Mucosa of gallbladder (tissue), 1 donor: Measurements from ENCODE around the gene ARSG. TPM values are rescaled to one million over a fixed set of nuclear protein-coding genes. Genes with fewer than 3 reads are reported as not detected.
A peak's percentile ranks its signal among the peaks of the same experiment; 100 is the strongest.

Source experiments
- DNase-seq: peaks from one replicate; pipeline ENCODE4 v3.0.0-alpha.2; 2020; ENCODE audit warnings: low spot score
- total RNA-seq: library from RNA; stranded (reverse); gene quantifications from one replicate; pipeline ENCODE4 v1.2.1, GENCODE V29; 2021
- donor health status: DM: no; HTN: no; CAD: no.

ARSG gene
- total RNA-seq, 1 donor from 2014 or later: 2.0 TPM

- no peak for DNase-seq
These were observed 137.3 kb downstream of the ARSG start for GRCh38 chr17:68428498-68429172.

DNA sequence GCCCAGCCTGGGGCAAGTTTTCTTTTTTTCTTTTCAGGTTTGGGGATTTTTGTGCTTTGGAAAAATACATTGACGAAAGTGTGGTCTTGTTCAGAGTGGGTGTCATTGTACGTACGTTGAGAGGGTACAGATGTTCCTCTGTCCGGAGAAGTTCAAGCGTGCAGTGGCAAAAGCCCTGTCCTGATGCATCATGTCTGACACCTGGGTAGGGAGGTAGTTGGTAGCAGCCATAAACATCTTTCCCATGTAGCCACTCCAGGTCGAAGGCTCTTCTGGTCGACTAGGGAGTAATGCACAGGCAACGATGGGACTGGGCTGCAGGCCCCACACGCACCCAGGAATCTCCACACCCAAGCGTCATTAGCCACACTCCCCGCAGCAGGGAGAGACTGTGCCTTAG, 138.6 kb downstream of the ARSG start:
- DNase-seq: no peak

DNA sequence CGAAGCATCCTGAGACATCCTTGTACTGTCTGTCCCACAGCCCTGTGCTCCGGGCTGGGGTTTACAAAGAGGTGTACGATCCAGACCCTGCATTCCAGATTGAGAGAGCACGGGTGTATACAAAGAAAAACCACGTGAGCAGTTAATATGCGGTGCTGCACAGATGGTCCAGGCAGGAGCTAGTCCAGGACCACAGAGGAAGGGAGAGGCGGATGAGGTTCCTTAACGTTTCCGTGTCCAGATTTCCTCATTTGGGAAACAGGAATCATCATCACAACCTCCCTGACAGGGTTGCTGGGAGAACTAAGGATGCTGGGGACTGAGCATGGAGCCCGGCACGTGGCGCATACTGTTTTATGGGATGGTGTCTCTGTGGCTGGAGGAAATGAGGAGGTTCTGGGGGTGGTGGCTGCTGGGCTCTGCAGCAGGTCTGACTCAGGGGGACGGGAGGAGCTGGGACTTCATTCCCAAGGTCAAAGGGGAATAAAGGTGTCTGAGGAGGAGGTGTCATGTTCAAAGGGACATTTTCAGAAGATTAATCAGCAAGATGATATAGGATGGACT, 139.8 kb downstream of the ARSG start:
- DNase-seq: no peak

DNA sequence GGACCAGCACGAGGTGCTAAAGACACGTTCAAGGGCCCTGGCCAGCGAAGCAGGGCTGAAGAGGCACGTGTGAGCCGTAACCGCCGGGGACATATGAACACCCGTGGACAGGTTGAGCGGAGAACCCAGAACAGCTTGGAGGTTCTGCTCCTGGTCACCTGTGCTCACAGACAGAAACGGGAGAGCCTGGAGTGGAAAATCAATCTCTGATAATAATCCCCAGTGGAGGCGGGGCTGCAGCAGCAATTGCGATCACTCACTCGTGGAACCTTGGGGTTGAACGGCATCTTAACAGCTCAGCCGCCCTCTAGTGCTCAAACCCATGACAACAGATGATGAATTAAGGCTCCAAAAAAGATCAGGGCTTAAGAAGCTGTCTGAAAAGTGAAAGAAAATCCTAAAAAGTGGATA, 140.4 kb downstream of the ARSG start:
- DNase-seq: no peak

- no peak for DNase-seq
These were observed 141.0 kb downstream of the ARSG start for GRCh38 chr17:68432086-68432864.

DNA sequence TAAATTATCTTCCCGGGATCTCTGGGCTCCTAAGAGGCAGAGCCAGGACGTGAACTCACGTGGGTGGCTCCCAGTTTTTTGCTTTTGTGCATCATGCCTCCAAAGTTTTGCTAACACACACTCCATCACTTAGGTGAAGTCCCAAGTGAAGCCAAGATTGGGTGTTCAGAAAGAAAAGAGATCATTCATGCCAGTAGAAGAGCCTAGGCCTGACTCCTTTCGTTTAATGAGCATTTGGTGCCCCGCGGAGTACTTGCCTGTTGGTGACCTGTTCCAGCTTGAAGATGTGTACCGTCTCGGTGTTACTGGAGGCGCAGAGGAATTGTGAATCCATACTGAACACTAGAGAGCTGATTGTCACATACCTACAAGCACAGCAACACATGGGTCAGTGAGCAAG, 141.9 kb downstream of the ARSG start:
- DNase-seq: no peak

- DNase-seq: no peak
These were observed 142.7 kb downstream of the ARSG start for GRCh38 chr17:68433911-68434508.

DNA sequence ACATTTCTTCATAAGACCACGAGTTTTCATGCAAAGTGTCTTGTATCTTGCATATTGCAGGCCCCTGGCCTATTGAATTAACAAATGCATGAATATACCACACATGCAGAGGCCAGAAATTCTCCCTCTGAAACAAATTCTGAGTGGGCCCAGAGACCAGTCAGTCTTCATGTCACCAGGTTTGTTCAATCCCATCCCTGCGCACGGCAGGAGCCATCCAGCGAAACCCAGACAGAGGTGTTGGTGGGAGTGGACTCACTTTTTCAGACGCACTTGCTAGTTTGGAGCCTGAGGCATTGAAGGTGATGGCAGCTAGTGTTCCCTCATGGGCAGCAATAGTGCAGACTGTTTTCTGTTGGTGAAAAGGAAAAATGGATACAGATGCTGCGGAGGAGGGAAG, 144.1 kb downstream of the ARSG start:
- DNase-seq: no peak

DNA sequence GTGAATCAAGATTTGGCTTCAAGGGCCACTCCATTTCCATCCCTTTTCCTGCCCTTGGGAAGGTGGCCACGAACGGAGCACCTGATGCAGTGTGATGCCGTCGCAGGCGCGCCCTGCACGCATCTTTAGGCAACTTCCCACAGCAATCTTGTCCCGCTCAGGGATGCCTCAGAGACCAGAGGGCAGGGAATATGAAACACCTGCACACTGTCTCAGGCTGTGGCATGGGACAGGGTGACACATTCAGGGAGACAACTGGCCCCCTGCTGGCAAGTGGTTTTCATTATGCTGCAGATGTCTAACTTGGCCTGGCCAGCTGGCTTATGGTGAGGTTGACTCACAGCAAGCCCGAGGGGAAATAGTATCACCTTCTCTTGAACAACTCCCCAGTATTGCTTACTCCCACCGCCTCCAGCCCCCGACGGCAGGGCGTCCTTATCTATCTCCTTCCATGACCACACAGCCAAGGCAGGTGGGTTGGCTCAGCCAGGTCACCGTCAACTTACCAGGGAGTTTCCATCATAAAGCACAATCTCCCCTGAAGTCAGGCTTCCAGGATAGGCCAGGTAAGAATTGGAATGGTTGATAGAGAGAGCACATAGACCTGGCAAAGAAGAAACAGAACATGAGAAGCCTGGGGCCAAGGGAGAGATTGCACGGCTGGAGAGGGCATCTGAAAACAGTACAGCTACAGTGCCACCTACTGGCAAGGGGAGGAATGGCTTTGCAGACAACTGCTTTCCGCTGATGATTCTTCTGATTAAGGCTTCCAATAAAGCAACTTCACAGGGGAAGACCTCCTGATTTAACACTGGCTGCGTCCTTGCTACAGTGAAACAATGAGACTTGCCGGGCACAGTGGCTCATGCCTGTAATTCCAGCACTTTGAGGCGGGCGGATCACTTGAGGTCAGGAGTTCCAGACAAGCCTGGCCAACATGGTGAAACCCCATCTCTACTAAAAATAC, 144.9 kb downstream of the ARSG start:
- DNase-seq: peak; percentile 81

DNA sequence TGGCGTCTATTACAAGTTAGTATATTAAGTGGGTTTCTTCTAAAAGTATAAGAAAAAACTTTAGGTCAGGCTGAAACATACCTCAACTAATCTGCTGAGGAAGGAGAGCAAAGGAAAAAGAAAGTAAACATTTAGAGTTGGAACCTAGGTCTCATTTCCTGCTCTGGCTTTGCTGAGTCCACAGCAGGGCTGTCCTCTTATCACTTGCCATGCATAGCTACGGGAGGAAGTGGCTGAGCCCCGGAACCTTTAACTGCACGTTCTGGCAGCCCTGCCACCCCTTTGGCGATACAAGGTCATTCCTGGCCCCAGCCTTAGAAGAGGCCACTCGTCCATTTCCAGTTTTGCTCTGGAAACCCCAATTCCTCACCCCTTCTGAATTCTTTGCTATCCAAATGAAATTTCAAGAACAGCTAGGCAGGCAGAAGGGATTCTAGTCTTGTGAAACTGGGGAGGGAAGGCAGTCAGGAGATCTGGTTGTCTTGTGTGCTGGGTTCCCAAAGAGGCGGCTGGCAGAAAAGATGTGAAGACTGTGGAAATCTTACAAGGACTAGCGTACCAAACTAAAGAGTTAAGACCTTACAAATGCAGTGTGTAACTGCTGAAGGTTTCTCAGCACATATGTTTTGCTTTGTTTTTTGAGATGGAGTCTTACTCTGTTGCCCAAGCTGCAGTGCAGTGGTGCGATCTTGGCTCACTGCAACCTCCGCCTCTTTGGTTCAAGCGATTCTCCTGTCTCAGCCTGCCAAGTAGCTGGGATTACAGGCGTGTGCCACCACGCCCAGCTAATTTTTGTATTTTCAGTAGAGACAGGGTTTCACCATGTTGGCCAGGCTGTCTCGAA, 146.9 kb downstream of the ARSG start:
- peak; percentile 49 for DNase-seq

DNA sequence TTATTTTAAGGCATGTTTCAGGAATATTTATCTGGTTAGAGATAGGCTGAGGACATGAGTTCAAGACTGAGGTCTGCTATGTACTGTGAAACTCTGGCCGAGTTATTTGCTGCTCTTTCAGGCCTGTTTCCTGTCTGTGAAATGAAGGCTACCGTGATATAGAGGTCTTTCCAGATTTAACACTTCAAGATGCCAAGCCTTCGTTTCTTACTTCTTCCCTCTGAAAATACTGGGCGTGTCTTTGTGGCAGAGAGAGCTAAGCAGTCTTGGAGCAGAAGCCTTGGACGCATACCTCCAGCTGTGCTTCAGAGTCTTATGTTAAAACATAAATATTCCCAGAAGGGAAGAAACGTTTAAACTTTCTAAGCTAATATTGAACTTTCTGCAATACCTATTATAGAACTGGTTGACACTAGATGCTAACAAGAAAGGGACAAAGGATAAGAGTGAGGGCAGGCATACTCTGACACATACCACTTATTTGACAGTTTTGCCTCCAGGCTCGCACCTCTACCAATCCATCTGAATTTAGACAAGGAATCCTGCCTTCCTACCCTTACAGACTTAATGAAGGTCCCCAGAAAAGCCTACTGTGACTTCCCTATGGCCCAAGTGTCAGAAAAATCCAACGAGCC, 148.5 kb downstream of the ARSG start:
- no peak for DNase-seq

- no peak for DNase-seq
These were observed 149.2 kb downstream of the ARSG start for GRCh38 chr17:68440526-68440925.

- DNase-seq: no peak
These were observed 149.9 kb downstream of the ARSG start for GRCh38 chr17:68441070-68441770.

GRCh38 chr17:68443972-68444464, 152.7 kb downstream of the ARSG start:
- no peak for DNase-seq

GRCh38 chr17:68445671-68446070, 154.4 kb downstream of the ARSG start:
- no peak for DNase-seq

GRCh38 chr17:68446626-68447041, 155.3 kb downstream of the ARSG start:
- no peak for DNase-seq

GRCh38 chr17:68449021-68449739, 157.9 kb downstream of the ARSG start:
- DNase-seq: no peak

DNA sequence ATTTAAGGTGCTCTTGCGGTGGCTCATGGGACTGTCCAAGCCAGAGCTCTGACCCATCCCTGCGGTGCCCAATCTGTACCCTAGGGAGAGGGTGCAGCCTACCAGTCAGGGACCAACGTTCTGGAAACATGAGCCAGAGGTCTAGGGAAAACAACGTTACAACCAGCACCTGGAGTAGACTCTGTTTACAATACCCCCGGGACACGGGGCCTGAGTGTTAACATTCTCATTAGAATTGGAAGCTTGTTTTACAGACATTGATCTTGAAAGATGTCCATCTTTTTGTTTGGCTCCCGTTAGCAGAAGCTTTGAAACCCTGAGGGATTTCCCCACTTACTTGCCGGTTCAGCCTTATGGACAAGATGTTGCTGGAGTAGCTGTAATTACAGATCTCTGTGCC, 159.1 kb downstream of the ARSG start:
- no peak for DNase-seq

DNA sequence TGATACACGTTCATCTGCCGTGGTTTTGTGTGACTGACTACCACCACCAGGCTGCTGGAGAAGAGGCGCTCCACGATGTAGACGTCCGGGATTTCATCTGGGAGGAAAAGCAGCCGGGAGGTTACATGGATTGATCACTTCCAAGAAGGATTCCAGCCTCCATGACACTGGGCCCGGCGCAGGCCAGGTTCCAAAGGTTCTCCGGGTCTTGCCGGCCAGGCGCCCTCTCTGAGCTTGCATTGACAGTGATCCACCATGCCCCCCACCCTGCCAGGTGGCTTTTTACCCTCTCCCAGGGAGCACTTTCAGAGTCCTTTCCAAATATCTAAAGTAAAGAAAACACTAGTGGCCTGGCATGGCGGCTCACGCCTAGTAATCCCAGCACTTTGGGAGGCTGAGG, 159.5 kb downstream of the ARSG start:
- no peak for DNase-seq
